KG1 (cell line): ENCODE results near the gene CCDC146.
"Not testable (repeated sequence)": the region's sequence is repeated elsewhere in the genome, so short reads cannot be mapped to it uniquely, and the experiment has no call there.

Experiments used
- DNase-seq: peaks from one replicate; lab custom pipeline; 2025; lab: John Stamatoyannopoulos, UW

The CCDC146 gene

GRCh38 chr7:77246026-77246640 is 123.7 kb downstream of the CCDC146 start:
- no peak for DNase-seq

- peak; percentile 88 for DNase-seq
Measured at GRCh38 chr7:77247206-77247850, 124.9 kb downstream of the CCDC146 start.

GRCh38 chr7:77248154-77248553 is 125.7 kb downstream of the CCDC146 start:
- DNase-seq = no peak

- DNase-seq = no peak
Measured at GRCh38 chr7:77252506-77252905, 130.1 kb downstream of the CCDC146 start.

GRCh38 chr7:77253151-77253550 is 130.7 kb downstream of the CCDC146 start:
- DNase-seq = no peak

- DNase-seq = no peak
Measured at GRCh38 chr7:77254429-77254828, 132.0 kb downstream of the CCDC146 start.

GRCh38 chr7:77254915-77255314 is 132.5 kb downstream of the CCDC146 start:
- no peak for DNase-seq

- no peak for DNase-seq
Measured at GRCh38 chr7:77258014-77258413, 135.6 kb downstream of the CCDC146 start.

- no peak for DNase-seq
Measured at GRCh38 chr7:77258593-77258992, 136.2 kb downstream of the CCDC146 start.

GRCh38 chr7:77262316-77262715 is 139.9 kb downstream of the CCDC146 start:
- DNase-seq = no peak

- no peak for DNase-seq
Measured at GRCh38 chr7:77265666-77266065, 143.3 kb downstream of the CCDC146 start.

- DNase-seq = no peak
Measured at GRCh38 chr7:77266291-77266794, 143.9 kb downstream of the CCDC146 start.

- DNase-seq = no peak
Measured at GRCh38 chr7:77269360-77270093, 147.1 kb downstream of the CCDC146 start.

GRCh38 chr7:77270094-77270480 is 147.7 kb downstream of the CCDC146 start:
- DNase-seq = no peak

GRCh38 chr7:77271766-77272165 is 149.4 kb downstream of the CCDC146 start:
- DNase-seq = no peak

GRCh38 chr7:77275663-77276062 is 153.2 kb downstream of the CCDC146 start:
- DNase-seq = not testable (repeated sequence)

- no peak for DNase-seq
Measured at GRCh38 chr7:77276120-77276519, 153.7 kb downstream of the CCDC146 start.

- DNase-seq = no peak
Measured at GRCh38 chr7:77281780-77282478, 159.5 kb downstream of the CCDC146 start.

- DNase-seq = no peak
Measured at GRCh38 chr7:77282897-77283296, 160.5 kb downstream of the CCDC146 start.

- no peak for DNase-seq
Measured at GRCh38 chr7:77284005-77284404, 161.6 kb downstream of the CCDC146 start.

- no peak for DNase-seq
Measured at GRCh38 chr7:77284616-77285015, 162.2 kb downstream of the CCDC146 start.

GRCh38 chr7:77288676-77289320 is 166.4 kb downstream of the CCDC146 start:
- DNase-seq = no peak
